Thyroid gland (tissue), 4 donors: Measurements from ENCODE around the gene PAAF1.

Experiments
- POLR2A ChIP-seq, 2 donors: fragments of 450-650 bp; IDR thresholded peaks; one replicate each; pipeline ENCODE4 v1.6.1; 2017; ENCODE audit warnings: antibody characterized with exemption in 2 of 2, mild to moderate bottlenecking in 2 of 2, moderate library complexity in 1 of 2
- TF ChIP-seq, protein P1 (sequence below), 6 experiments: fragments of 200-600 bp in 3 of 6; fragments of 450-650 bp in 3 of 6; sonication (generic) in 3 of 6; IDR thresholded peaks; one replicate each; pipeline ENCODE4 v1.5.1; 2016 to 2019; ENCODE audit warnings: antibody characterized with exemption in 6 of 6, mild to moderate bottlenecking in 2 of 6, inconsistent platforms in 1 of 6, moderate library complexity in 1 of 6

DNA sequence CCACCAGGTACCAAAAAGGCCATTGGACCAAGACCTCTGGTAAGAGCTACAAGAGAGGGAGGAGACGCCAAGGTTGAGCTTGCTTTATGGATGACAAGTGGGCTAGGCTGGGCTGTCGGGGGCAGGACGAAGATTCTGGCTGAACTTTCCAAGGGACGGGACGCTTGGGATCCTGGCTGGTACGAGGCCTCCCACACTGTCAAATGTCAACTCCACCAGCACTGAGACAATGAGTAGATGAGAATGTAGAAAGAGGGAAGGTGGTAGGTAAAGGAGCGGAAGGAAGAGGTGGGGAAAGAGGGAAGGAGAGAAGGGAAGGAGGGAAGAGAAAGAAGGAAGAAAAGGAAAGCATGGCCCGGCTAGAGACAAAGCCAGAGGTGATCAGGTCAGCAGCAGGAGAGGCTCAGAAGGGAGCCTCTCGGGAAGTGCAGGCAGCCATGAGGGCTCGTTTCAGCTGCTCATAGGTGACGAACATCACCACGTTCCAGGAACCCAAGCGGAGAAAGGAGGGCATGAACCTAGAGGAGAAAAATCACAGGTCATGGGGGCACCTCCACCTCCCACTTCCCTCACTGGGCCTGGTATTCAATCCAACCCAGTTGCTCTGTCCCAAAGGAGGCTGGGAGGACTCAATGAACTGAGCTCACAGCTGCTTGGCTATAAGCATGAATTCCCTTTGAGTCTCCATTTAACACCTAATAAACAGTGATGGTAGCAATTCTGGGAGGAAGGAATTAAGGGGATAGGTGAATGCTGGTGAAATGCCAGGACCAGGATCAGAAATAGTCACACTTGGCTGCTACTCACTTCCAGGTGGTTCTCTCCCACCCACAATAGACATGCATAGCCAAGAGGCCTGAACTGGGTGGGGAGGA is 98.0 kb downstream of the PAAF1 start:
- no peak for TF ChIP-seq POLR2A (IDR thresholded peaks at IDR 0.05)
- TF ChIP-seq, protein P1, sequence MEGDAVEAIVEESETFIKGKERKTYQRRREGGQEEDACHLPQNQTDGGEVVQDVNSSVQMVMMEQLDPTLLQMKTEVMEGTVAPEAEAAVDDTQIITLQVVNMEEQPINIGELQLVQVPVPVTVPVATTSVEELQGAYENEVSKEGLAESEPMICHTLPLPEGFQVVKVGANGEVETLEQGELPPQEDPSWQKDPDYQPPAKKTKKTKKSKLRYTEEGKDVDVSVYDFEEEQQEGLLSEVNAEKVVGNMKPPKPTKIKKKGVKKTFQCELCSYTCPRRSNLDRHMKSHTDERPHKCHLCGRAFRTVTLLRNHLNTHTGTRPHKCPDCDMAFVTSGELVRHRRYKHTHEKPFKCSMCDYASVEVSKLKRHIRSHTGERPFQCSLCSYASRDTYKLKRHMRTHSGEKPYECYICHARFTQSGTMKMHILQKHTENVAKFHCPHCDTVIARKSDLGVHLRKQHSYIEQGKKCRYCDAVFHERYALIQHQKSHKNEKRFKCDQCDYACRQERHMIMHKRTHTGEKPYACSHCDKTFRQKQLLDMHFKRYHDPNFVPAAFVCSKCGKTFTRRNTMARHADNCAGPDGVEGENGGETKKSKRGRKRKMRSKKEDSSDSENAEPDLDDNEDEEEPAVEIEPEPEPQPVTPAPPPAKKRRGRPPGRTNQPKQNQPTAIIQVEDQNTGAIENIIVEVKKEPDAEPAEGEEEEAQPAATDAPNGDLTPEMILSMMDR (IDR thresholded peaks at IDR 0.05): no peak
